Endothelial cell of umbilical vein (primary cell): Measurements from ENCODE around the gene ATAD3A. TPM values are rescaled to one million over a fixed set of nuclear protein-coding genes. Genes with fewer than 3 reads are reported as not detected.

ENCODE experiments used
- BruUV-seq: library from RNA; stranded (reverse); fragments of 400-500 nt; replicated peaks from 2 replicates; lab custom pipeline; 2021; lab: Mats Ljungman, UMichigan
- CTCF ChIA-PET: fragments of 300-600, 350-600 bp; sonication (Branson Sonifier 250); formaldehyde crosslinking; loops from one replicate; lab custom pipeline; 2021; ENCODE audit warnings: antibody characterized with exemption, inconsistent platforms; lab: Charles Lee
- POLR2A ChIA-PET: fragments of 300-600, 350-600 bp; sonication (Branson Sonifier 250); formaldehyde crosslinking; loops from one replicate; lab custom pipeline; 2021; ENCODE audit warnings: antibody characterized with exemption, inconsistent platforms; lab: Charles Lee
- DNase-seq: peaks from one replicate; pipeline ENCODE4 v3.0.0-alpha.2; 2011; ENCODE audit warnings: low read depth, low spot score
- FAIRE-seq: peaks from 2 replicates; lab custom pipeline; 2011; peaks lifted over from hg19 to GRCh38; lab: Jason Lieb, UNC
- H2AFZ ChIP-seq: 2 replicates; pipeline ENCODE4 v1.6.0; 2012; ENCODE audit warnings: low read depth, low read length, control low read depth, inconsistent platforms
- H3K27ac ChIP-seq: 2 replicates; pipeline ENCODE4 v1.5.1; 2011; ENCODE audit warnings: low read depth, mild to moderate bottlenecking, control low read depth, low read length, moderate library complexity; ENCODE audit not compliant: insufficient read depth
- H3K27me3 ChIP-seq, 2 experiments: 2 replicates each; pipeline versions ENCODE4 v1.6.0 to v1.6.1; 2011; ENCODE audit warnings: low read length in 2 of 2, mixed read lengths in 1 of 2; ENCODE audit not compliant: control insufficient read depth in 2 of 2, insufficient read depth in 2 of 2
- H3K36me3 ChIP-seq, 2 experiments: 2 replicates in 1 of 2; 3 replicates in 1 of 2; pipeline ENCODE4 v1.5.1; 2011; ENCODE audit warnings: low read length in 2 of 2, mild to moderate bottlenecking in 1 of 2, moderate library complexity in 1 of 2; ENCODE audit not compliant: control insufficient read depth in 2 of 2, insufficient read depth in 2 of 2; ENCODE audit errors: extremely low read depth in 1 of 2
- H3K4me1 ChIP-seq: 3 replicates; pipeline ENCODE4 v1.5.1; 2011; ENCODE audit warnings: mild to moderate bottlenecking, low read length; ENCODE audit not compliant: control insufficient read depth, insufficient read depth; ENCODE audit errors: extremely low read depth
- H3K4me2 ChIP-seq: 2 replicates; pipeline ENCODE4 v1.6.1; 2011; ENCODE audit warnings: low read length, control low read depth, mixed read lengths; ENCODE audit not compliant: insufficient read depth
- H3K4me3 ChIP-seq, 3 experiments: fragments of 200-600 bp in 1 of 3; sonication (generic), shearing (Covaris generic) in 1 of 3; replicated peaks in 1 of 3; 2 replicates each; pipeline ENCODE4 v1.5.1; 2011 to 2016; ENCODE audit warnings: control low read depth in 3 of 3, low read length in 3 of 3, mild to moderate bottlenecking in 2 of 3, inconsistent platforms in 1 of 3, low read depth in 1 of 3, moderate library complexity in 1 of 3; ENCODE audit not compliant: insufficient read depth in 1 of 3
- H3K79me2 ChIP-seq: 2 replicates; pipeline ENCODE4 v1.6.0; 2012; ENCODE audit warnings: low read length, inconsistent platforms; ENCODE audit not compliant: control insufficient read depth, insufficient read depth
- H3K9ac ChIP-seq: replicated peaks from 2 replicates; pipeline ENCODE3; 2011; ENCODE audit warnings: low read length, control low read depth; ENCODE audit not compliant: insufficient read depth; ENCODE audit errors: extremely low read depth
- H3K9me1 ChIP-seq: replicated peaks from 3 replicates; pipeline ENCODE4 v1.6.0; 2011; ENCODE audit warnings: mild to moderate bottlenecking, low read length; ENCODE audit not compliant: control insufficient read depth, insufficient read depth; ENCODE audit errors: extremely low read depth
- H3K9me3 ChIP-seq: replicated peaks from 2 replicates; pipeline ENCODE4 v1.5.1; 2012; ENCODE audit warnings: low read length, inconsistent platforms; ENCODE audit not compliant: control insufficient read depth, insufficient read depth
- H4K20me1 ChIP-seq: replicated peaks from 2 replicates; pipeline ENCODE3; 2011; ENCODE audit warnings: mild to moderate bottlenecking, low read length; ENCODE audit not compliant: control insufficient read depth, insufficient read depth; ENCODE audit errors: extremely low read depth
- CTCF ChIP-seq, 2 donors: IDR thresholded peaks; 1 replicate in 1 of 2; 2 replicates in 1 of 2; pipeline ENCODE4 v1.5.1; 2011; ENCODE audit warnings: low read length in 2 of 2, mild to moderate bottlenecking in 2 of 2, moderate library complexity in 2 of 2, control low read depth in 1 of 2, inconsistent platforms in 1 of 2, low read depth in 1 of 2; ENCODE audit not compliant: insufficient read depth in 1 of 2; ENCODE audit errors: extremely low read depth in 1 of 2
- EZH2 ChIP-seq: IDR thresholded peaks from 2 replicates; pipeline ENCODE4 v1.6.1; 2012; ENCODE audit warnings: borderline replicate concordance, low read depth, mild to moderate bottlenecking, moderate library complexity, low read length, inconsistent platforms; ENCODE audit not compliant: severe bottlenecking
- FOS ChIP-seq: IDR thresholded peaks from 2 replicates; pipeline ENCODE4 v1.6.1; 2011; ENCODE audit warnings: mild to moderate bottlenecking, low read length, moderate library complexity, borderline replicate concordance; ENCODE audit not compliant: insufficient read depth
- GATA2 ChIP-seq: IDR thresholded peaks from 2 replicates; pipeline ENCODE4 v1.7.0; 2011; ENCODE audit warnings: low read depth, mild to moderate bottlenecking, moderate library complexity, mixed read lengths, low read length; ENCODE audit not compliant: insufficient read length, insufficient read depth
- JUN ChIP-seq: IDR thresholded peaks from 2 replicates; pipeline ENCODE4 v1.6.1; 2011; ENCODE audit warnings: borderline replicate concordance, low read depth; ENCODE audit not compliant: insufficient read length, insufficient read depth
- MAX ChIP-seq: IDR thresholded peaks from 2 replicates; pipeline ENCODE4 v1.6.1; 2011; ENCODE audit not compliant: insufficient read depth, insufficient read length
- MYC ChIP-seq: IDR thresholded peaks from one replicate; pipeline ENCODE4 v1.6.1; 2011; ENCODE audit warnings: mild to moderate bottlenecking, low read depth, low read length
- POLR2A ChIP-seq: IDR thresholded peaks from 2 replicates; pipeline ENCODE4 v1.6.1; 2012; ENCODE audit warnings: low read depth, mild to moderate bottlenecking, control low read depth, low read length
- POLR2AphosphoS5 ChIP-seq: IDR thresholded peaks from 2 replicates; pipeline ENCODE4 v1.6.1; 2012; ENCODE audit warnings: low read depth, mild to moderate bottlenecking, control low read depth, low read length, moderate library complexity; ENCODE audit not compliant: insufficient read depth
- dilution Hi-C: fragments of 300-500 bp; cut with MboI; formaldehyde crosslinking; loops from one replicate; pipeline ENCODE4 v1.15.0; 2019; ENCODE audit warnings: low sequenced_read_pairs; ENCODE audit not compliant: extremely low pct_ligation_motif_present
- intact Hi-C: fragments of 100-400 bp; cut with micrococcal nuclease; formaldehyde crosslinking; loops from one replicate; pipeline ENCODE4 v1.10.0; 2022
- polyA plus RNA-seq, 4 experiments: library from polyadenylated mRNA; depleted of rRNA in 3 of 4; stranded (reverse) in 3 of 4; unstranded in 1 of 4; fragments of >200 nt; gene quantifications; 2 replicates each; pipeline versions ENCODE4 v1.2.1 to v1.2.3, GENCODE V29; 2011 to 2012; ENCODE audit warnings: missing spikeins in 1 of 4
- total RNA-seq: library from RNA; stranded (reverse); gene quantifications from 2 replicates; pipeline ENCODE4 v1.2.3, GENCODE V29; 2021

Gene ATAD3A
- total and polyA plus RNA-seq, 2 donors (not counting 3 experiments of a cell fraction or from before 2014, with no cell fraction given): 24.9 to 55.2 TPM

GRCh38 chr1:1550087-1550486 is 38.1 kb downstream of the ATAD3A start:
- Histone ChIP-seq H3K27ac (no peak overlapping the region), H3K9me1 (no peaks in the 10 kb centered on the region), H3K36me3 (no peaks in the 10 kb centered on the region), H3K4me1 (no peaks in the 10 kb centered on the region), H4K20me1 (no peaks in the 10 kb centered on the region), H3K4me3 (no peak overlapping the region), H2AFZ (no peak overlapping the region), H3K9me3 (no peaks in the 10 kb centered on the region), H3K27me3 (no peaks in the 10 kb centered on the region), H3K79me2 (peaks cover 8% of the 10 kb centered on the region), H3K4me2 (no peak overlapping the region), H3K9ac (no peak overlapping the region)
- FAIRE-seq (no peak), DNase-seq (no peak)
- dilution Hi-C loops: no loop called here
- intact Hi-C loops: no loop called here
- BruUV-seq: no TSS peak
- CTCF ChIA-PET: interaction anchor here (1.2 kb wide), 1 partner anchor 356 kb away, joined by 3 read pairs; no protein-coding TSS in a partner anchor
- TF ChIP-seq MYC: no peak
- no peak for TF ChIP-seq CTCF (IDR thresholded peaks at IDR 0.05; ENCODE audit: extremely low read depth in 1 of 2, insufficient read depth in 1 of 2, low read depth in 1 of 2, low read length in 2 of 2)
- TF ChIP-seq POLR2A: no peak
- TF ChIP-seq MAX: no peak
- TF ChIP-seq EZH2: no peak
- TF ChIP-seq GATA2: no peak
- TF ChIP-seq POLR2AphosphoS5: no peak
- TF ChIP-seq JUN: no peak
- TF ChIP-seq FOS: no peak
- POLR2A ChIA-PET: no interaction called here
